ENCODE results near the gene CENPH. TPM values are rescaled to one million over a fixed set of nuclear protein-coding genes. Genes with fewer than 3 reads are reported as not detected.

CENPH gene
- total RNA-seq, 2 donors from 2014 or later = 43.7 to 87.6 TPM

GRCh38 chr5:69245031-69245430 is 55.6 kb downstream of the CENPH start:
- H3K4me3 Mint-ChIP-seq = no peak overlapping the region
- Histone ChIP-seq H3K9me3 (ENCODE audit: control insufficient read depth, low read length) (peaks cover 12% of the 10 kb centered on the region), H3K4me1 (ENCODE audit: control insufficient read depth, insufficient read depth, low read length) (no peaks in the 10 kb centered on the region), H3K4me3 (ENCODE audit: low read length) (no peak overlapping the region), H3K27ac (ENCODE audit: low read depth, low read length) (no peak overlapping the region), H3K36me3 (ENCODE audit: control insufficient read depth, insufficient read depth, low read length) (peaks cover 45% of the 10 kb centered on the region), H3K9ac (ENCODE audit: extremely low read depth, low read length, poor library complexity, severe bottlenecking) (no peak overlapping the region), H3K27me3 (ENCODE audit: control insufficient read depth, insufficient read depth, low read length, poor library complexity, severe bottlenecking) (no peaks in the 10 kb centered on the region)
- no peak for TF ChIP-seq CTCF (conservative IDR thresholded peaks at IDR 0.05)
- peaks cover 15% of the 10 kb centered on the region for H3K9me3 Mint-ChIP-seq
- H3K27me3 Mint-ChIP-seq (ENCODE audit: insufficient read depth) = no peaks in the 10 kb centered on the region
- no peak for DNase-seq
- H3K4me1 Mint-ChIP-seq = no peaks in the 10 kb centered on the region
- H3K36me3 Mint-ChIP-seq (ENCODE audit: low read depth) = peaks cover 51% of the 10 kb centered on the region
- no peak overlapping the region for H3K27ac Mint-ChIP-seq
- 96 to 100% methylated on average over 2 to 4 of the region's 5 CpGs for WGBS, 2 experiments (ENCODE audit: insufficient coverage in 1 of 2, insufficient read length in 1 of 2)

- H3K36me3 ChIP-seq (ENCODE audit: control insufficient read depth, insufficient read depth, low read length) = peaks cover 40% of the 10 kb centered on the region
- no peaks in the 10 kb centered on the region for H3K4me1 ChIP-seq (ENCODE audit: control insufficient read depth, insufficient read depth, low read length)
- H3K9me3 ChIP-seq (ENCODE audit: control insufficient read depth, low read length) = no peaks in the 10 kb centered on the region
- Mint-ChIP-seq H3K4me3 (no peak overlapping the region), H3K27me3 (ENCODE audit: insufficient read depth) (no peaks in the 10 kb centered on the region), H3K36me3 (ENCODE audit: low read depth) (peaks cover 44% of the 10 kb centered on the region), H3K27ac (no peak overlapping the region), H3K4me1 (no peaks in the 10 kb centered on the region), H3K9me3 (peaks cover 2% of the 10 kb centered on the region)
- H3K9ac ChIP-seq (ENCODE audit: extremely low read depth, low read length, poor library complexity, severe bottlenecking) = no peak overlapping the region
- H3K27me3 ChIP-seq (ENCODE audit: control insufficient read depth, insufficient read depth, low read length, poor library complexity, severe bottlenecking) = no peaks in the 10 kb centered on the region
- DNase-seq = no peak
- 98 to 100% methylated on average over 1 to 2 of the region's 2 CpGs for WGBS, 2 experiments (ENCODE audit: insufficient coverage in 1 of 2, insufficient read length in 1 of 2)
- TF ChIP-seq CTCF (conservative IDR thresholded peaks at IDR 0.05) = no peak
- no peak overlapping the region for H3K27ac ChIP-seq (ENCODE audit: low read depth, low read length)
- H3K4me3 ChIP-seq (ENCODE audit: low read length) = no peak overlapping the region
These were observed 58.6 kb downstream of the CENPH start for GRCh38 chr5:69248019-69248418.

GRCh38 chr5:69250593-69250992 is 61.2 kb downstream of the CENPH start:
- no peak overlapping the region for H3K27ac ChIP-seq (ENCODE audit: low read depth, low read length)
- peaks cover 40% of the 10 kb centered on the region for H3K36me3 Mint-ChIP-seq (ENCODE audit: low read depth)
- TF ChIP-seq CTCF (conservative IDR thresholded peaks at IDR 0.05) = no peak
- peak overlapping the region; percentile 87 for H3K27ac Mint-ChIP-seq
- no peaks in the 10 kb centered on the region for H3K9me3 Mint-ChIP-seq
- no peaks in the 10 kb centered on the region for H3K27me3 ChIP-seq (ENCODE audit: control insufficient read depth, insufficient read depth, low read length, poor library complexity, severe bottlenecking)
- no peaks in the 10 kb centered on the region for H3K9me3 ChIP-seq (ENCODE audit: control insufficient read depth, low read length)
- H3K4me1 Mint-ChIP-seq = no peaks in the 10 kb centered on the region
- no peaks in the 10 kb centered on the region for H3K4me1 ChIP-seq (ENCODE audit: control insufficient read depth, insufficient read depth, low read length)
- no peak overlapping the region for H3K9ac ChIP-seq (ENCODE audit: extremely low read depth, low read length, poor library complexity, severe bottlenecking)
- DNase-seq = no peak
- H3K36me3 ChIP-seq (ENCODE audit: control insufficient read depth, insufficient read depth, low read length) = peaks cover 48% of the 10 kb centered on the region
- no peaks in the 10 kb centered on the region for H3K27me3 Mint-ChIP-seq (ENCODE audit: insufficient read depth)
- H3K4me3 Mint-ChIP-seq = no peak overlapping the region
- 85 to 92% methylated on average over 2 of the region's 2 CpGs for WGBS, 2 experiments (ENCODE audit: insufficient coverage in 1 of 2, insufficient read length in 1 of 2)
- no peak overlapping the region for H3K4me3 ChIP-seq (ENCODE audit: low read length)
